ENCODE results near the gene CRLF1.

DNA sequence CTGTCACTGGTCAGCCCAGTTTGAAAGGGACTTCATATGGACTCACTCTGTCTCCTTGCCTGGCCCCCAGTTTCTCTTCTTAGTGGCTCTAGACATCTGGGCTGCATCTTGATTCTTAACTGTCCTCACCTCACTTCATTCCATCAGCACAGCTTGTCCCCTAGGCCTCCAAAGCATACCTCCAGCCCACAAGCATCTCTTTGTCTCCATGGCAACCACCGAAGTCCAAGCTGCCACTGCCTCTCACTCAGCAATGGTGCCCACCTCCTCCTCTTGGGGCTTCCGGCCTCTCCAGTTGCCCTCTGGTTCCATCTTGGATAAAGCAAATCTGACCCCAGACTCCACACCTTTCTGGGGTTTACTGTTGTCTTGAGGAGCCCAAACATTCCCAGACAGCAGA, 20.3 kb upstream of the CRLF1 start:
- TF ChIP-seq CTCF (IDR thresholded peaks at IDR 0.05; ENCODE audit: low read depth, low read length) (no peak), EZH2phosphoT487 (IDR thresholded peaks at IDR 0.05; ENCODE audit: low read depth) (no peak)

All from OCI-LY3 (cell line).